ENCODE data around the gene RGP1.

Gene RGP1

GRCh38 chr9:35756275-35757225, 7.5 kb downstream of the RGP1 start:
- H3K36me3 Mint-ChIP-seq (ENCODE audit: low read depth) = peaks cover 36% of the 10 kb centered on the region
- no peak overlapping the region for H3K27ac Mint-ChIP-seq

GRCh38 chr9:35757226-35757891, 8.3 kb downstream of the RGP1 start:
- Mint-ChIP-seq H3K4me1 (peaks cover 39% of the 10 kb centered on the region), H3K4me3 (peak overlapping the region; percentile 95), H3K36me3 (ENCODE audit: low read depth) (peaks cover 30% of the 10 kb centered on the region), H3K9me3 (no peaks in the 10 kb centered on the region), H3K27ac (peak overlapping the region; percentile 84), H3K27me3 (ENCODE audit: low read depth, poor library complexity) (peaks cover 4% of the 10 kb centered on the region)
- DNase-seq = no peak
- TF ChIP-seq CTCF (IDR thresholded peaks at IDR 0.05) = no peak

More at GRCh38 chr9:35756275-35757225, 7.5 kb downstream of the RGP1 start:
- TF ChIP-seq CTCF (IDR thresholded peaks at IDR 0.05) = peak; percentile 45
- Mint-ChIP-seq H3K27me3 (ENCODE audit: low read depth, poor library complexity) (peaks cover 4% of the 10 kb centered on the region), H3K4me1 (peaks cover 39% of the 10 kb centered on the region), H3K9me3 (no peaks in the 10 kb centered on the region), H3K4me3 (peak overlapping the region; percentile 95)
- peak; percentile 70 for DNase-seq

GRCh38 chr9:35757892-35758275, 8.8 kb downstream of the RGP1 start:
- peaks cover 25% of the 10 kb centered on the region for H3K36me3 Mint-ChIP-seq (ENCODE audit: low read depth)
- H3K9me3 Mint-ChIP-seq = no peaks in the 10 kb centered on the region
- no peak for DNase-seq
- no peak for TF ChIP-seq CTCF (IDR thresholded peaks at IDR 0.05)
- peak overlapping the region; percentile 37 for H3K27ac Mint-ChIP-seq
- H3K4me3 Mint-ChIP-seq = peak overlapping the region; percentile 95
- H3K4me1 Mint-ChIP-seq = peaks cover 39% of the 10 kb centered on the region
- peaks cover 4% of the 10 kb centered on the region for H3K27me3 Mint-ChIP-seq (ENCODE audit: low read depth, poor library complexity)

DNA sequence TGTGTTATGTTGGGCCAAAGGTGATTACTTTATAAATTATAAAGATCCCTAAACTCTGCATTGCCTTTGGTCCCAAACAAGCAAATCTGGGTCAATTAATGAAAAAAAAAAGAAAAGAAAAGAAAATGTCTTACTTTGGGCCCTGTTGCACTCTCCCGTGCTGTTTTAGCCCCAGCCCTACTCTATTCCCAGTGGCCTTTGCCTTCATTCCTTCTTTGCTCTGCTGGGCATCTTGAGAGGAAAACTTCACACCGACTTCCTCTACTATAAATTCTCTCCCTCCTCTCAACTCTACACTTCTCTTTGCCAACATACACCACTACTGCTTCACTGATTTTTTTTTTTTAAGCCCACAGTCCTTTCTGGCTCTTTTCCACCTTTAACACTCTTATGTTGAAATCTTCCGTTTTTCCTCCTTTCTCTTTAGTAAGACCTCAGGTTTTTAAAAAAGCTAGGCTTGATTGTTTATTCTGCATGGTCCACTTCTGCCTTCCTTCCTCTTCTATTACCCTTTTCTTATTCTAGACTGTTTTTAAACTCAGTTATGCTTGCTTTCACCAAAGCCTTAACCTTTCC, 9.5 kb downstream of the RGP1 start:
- peak overlapping the region; percentile 7 for H3K27ac Mint-ChIP-seq
- DNase-seq = no peak

DNA sequence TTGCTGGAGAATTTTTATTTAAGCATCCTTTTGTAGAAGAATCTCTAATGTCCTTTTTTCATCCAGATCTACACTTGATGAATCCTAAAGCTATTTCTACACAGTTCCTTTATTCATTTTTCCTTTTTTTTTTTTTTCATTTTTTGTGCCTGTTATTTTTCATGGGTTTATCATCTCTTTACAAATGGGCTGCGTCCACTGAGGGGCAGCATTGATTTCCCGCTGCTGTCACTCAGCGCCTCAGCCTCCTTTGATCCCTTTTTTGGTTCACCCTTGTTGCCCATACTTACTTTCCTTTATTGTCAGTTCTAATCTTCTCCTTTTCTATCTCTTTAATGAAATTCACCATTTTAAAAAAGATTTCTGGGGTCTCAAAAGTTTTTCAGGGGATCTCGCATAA, 10.7 kb downstream of the RGP1 start:
- TF ChIP-seq CTCF (IDR thresholded peaks at IDR 0.05) = no peak
- DNase-seq = no peak
- peaks cover 22% of the 10 kb centered on the region for H3K36me3 Mint-ChIP-seq (ENCODE audit: low read depth)
- no peaks in the 10 kb centered on the region for H3K9me3 Mint-ChIP-seq
- H3K27ac Mint-ChIP-seq = no peak overlapping the region
- peaks cover 7% of the 10 kb centered on the region for H3K27me3 Mint-ChIP-seq (ENCODE audit: low read depth, poor library complexity)
- peaks cover 39% of the 10 kb centered on the region for H3K4me1 Mint-ChIP-seq
- H3K4me3 Mint-ChIP-seq = peak overlapping the region; percentile 47

More for the DNA sequence above, 9.5 kb downstream of the RGP1 start:
- H3K4me1 Mint-ChIP-seq = peaks cover 39% of the 10 kb centered on the region
- H3K4me3 Mint-ChIP-seq = peak overlapping the region; percentile 95
- H3K27me3 Mint-ChIP-seq (ENCODE audit: low read depth, poor library complexity) = peaks cover 4% of the 10 kb centered on the region
- TF ChIP-seq CTCF (IDR thresholded peaks at IDR 0.05) = no peak
- H3K9me3 Mint-ChIP-seq = no peaks in the 10 kb centered on the region
- peaks cover 21% of the 10 kb centered on the region for H3K36me3 Mint-ChIP-seq (ENCODE audit: low read depth)

Measured in nephron progenitor cell (in vitro differentiated cells).